Stimulated activated CD4-positive, alpha-beta T cell treated with anti-CD3 and anti-CD28 coated beads, Interleukin-2, amount 100 ng/mL, for 24 hours (primary cell): ENCODE data around the gene HKDC1.
"Not testable (repeated sequence)": the region's sequence is repeated elsewhere in the genome, so short reads cannot be mapped to it uniquely, and the experiment has no call there.

Experiments
- DNase-seq, 2 donors: peaks; one replicate each; pipeline ENCODE4 v3.0.0-alpha.2; 2020

Gene HKDC1

GRCh38 chr10:69242852-69243212 is 22.7 kb downstream of the HKDC1 start:
- no peak for DNase-seq

- no peak for DNase-seq
Measured at GRCh38 chr10:69243817-69244216, 23.7 kb downstream of the HKDC1 start.

- DNase-seq = no peak
Measured at GRCh38 chr10:69246036-69246435, 25.9 kb downstream of the HKDC1 start.

GRCh38 chr10:69246581-69247312 is 26.6 kb downstream of the HKDC1 start:
- DNase-seq = no peak

- no peak for DNase-seq
Measured at GRCh38 chr10:69247313-69247710, 27.2 kb downstream of the HKDC1 start.

GRCh38 chr10:69248117-69248730 is 28.1 kb downstream of the HKDC1 start:
- DNase-seq = no peak

GRCh38 chr10:69250041-69250440 is 29.9 kb downstream of the HKDC1 start:
- no peak for DNase-seq

- DNase-seq = not testable (repeated sequence)
Measured at GRCh38 chr10:69251417-69251816, 31.3 kb downstream of the HKDC1 start.

- no peak for DNase-seq
Measured at GRCh38 chr10:69253171-69253570, 33.0 kb downstream of the HKDC1 start.

GRCh38 chr10:69254877-69255276 is 34.7 kb downstream of the HKDC1 start:
- DNase-seq = no peak

- DNase-seq = no peak
Measured at GRCh38 chr10:69259547-69260243, 39.6 kb downstream of the HKDC1 start.

- no peak for DNase-seq
Measured at GRCh38 chr10:69261184-69261583, 41.1 kb downstream of the HKDC1 start.

- no peak for DNase-seq
Measured at GRCh38 chr10:69262292-69262751, 42.2 kb downstream of the HKDC1 start.

GRCh38 chr10:69265521-69265920 is 45.4 kb downstream of the HKDC1 start:
- DNase-seq = no peak

GRCh38 chr10:69268761-69269416 is 48.8 kb downstream of the HKDC1 start:
- no peak for DNase-seq

- DNase-seq = no peak
Measured at GRCh38 chr10:69269761-69270160, 49.6 kb downstream of the HKDC1 start.

- no peak for DNase-seq
Measured at GRCh38 chr10:69270990-69271389, 50.9 kb downstream of the HKDC1 start.

- no peak for DNase-seq
Measured at GRCh38 chr10:69272624-69273023, 52.5 kb downstream of the HKDC1 start.

GRCh38 chr10:69275444-69275843 is 55.3 kb downstream of the HKDC1 start:
- no peak for DNase-seq

GRCh38 chr10:69276503-69276902 is 56.4 kb downstream of the HKDC1 start:
- DNase-seq = no peak

GRCh38 chr10:69278446-69278963 is 58.4 kb downstream of the HKDC1 start, which contains the start of gene HK1:
HK1 (plus strand) TSS chr10:69278496.
- DNase-seq = no peak

- DNase-seq = no peak
Measured at GRCh38 chr10:69279110-69279509, 59.0 kb downstream of the HKDC1 start.
